GM06990 (cell line): ENCODE results near the gene PEBP1.

Experiments used
- DNase-seq: peaks from one replicate; pipeline ENCODE4 v3.0.0-alpha.2; 2011; ENCODE audit not compliant: insufficient read length; ENCODE audit errors: extremely low read depth
- H3K27me3 ChIP-seq: replicated peaks from 2 replicates; pipeline ENCODE4 v1.6.0; 2011; ENCODE audit warnings: low read length; ENCODE audit not compliant: control insufficient read depth, insufficient read depth
- H3K36me3 ChIP-seq: 2 replicates; pipeline ENCODE4 v1.5.1; 2011; ENCODE audit warnings: low read length; ENCODE audit not compliant: control insufficient read depth, insufficient read depth
- H3K4me3 ChIP-seq: replicated peaks from 2 replicates; pipeline ENCODE4 v1.5.1; 2011; ENCODE audit warnings: low read depth, mild to moderate bottlenecking, control low read depth, low read length
- CTCF ChIP-seq: IDR thresholded peaks from 2 replicates; pipeline ENCODE4 v1.5.1; 2011; ENCODE audit warnings: low read length, control low read depth, mild to moderate bottlenecking, inconsistent platforms; ENCODE audit not compliant: insufficient read depth, poor library complexity, severe bottlenecking

The PEBP1 gene

GRCh38 chr12:118188690-118189371 lies 52.9 kb downstream of the PEBP1 start:
- Histone ChIP-seq H3K36me3 (peaks cover 3% of the 10 kb centered on the region), H3K4me3 (no peak overlapping the region), H3K27me3 (no peaks in the 10 kb centered on the region)
- no peak for TF ChIP-seq CTCF
- no peak for DNase-seq

- no peaks in the 10 kb centered on the region for H3K27me3 ChIP-seq
- no peak for DNase-seq
- TF ChIP-seq CTCF: no peak
- peaks cover 5% of the 10 kb centered on the region for H3K36me3 ChIP-seq
- H3K4me3 ChIP-seq: no peak overlapping the region
These were observed 53.8 kb downstream of the PEBP1 start for GRCh38 chr12:118189741-118190191.

GRCh38 chr12:118190266-118190665 lies 54.3 kb downstream of the PEBP1 start:
- TF ChIP-seq CTCF: no peak
- Histone ChIP-seq H3K4me3 (no peak overlapping the region), H3K36me3 (peaks cover 5% of the 10 kb centered on the region), H3K27me3 (no peaks in the 10 kb centered on the region)
- no peak for DNase-seq

- TF ChIP-seq CTCF: no peak
- Histone ChIP-seq H3K27me3 (no peaks in the 10 kb centered on the region), H3K4me3 (no peak overlapping the region), H3K36me3 (peaks cover 8% of the 10 kb centered on the region)
- DNase-seq: no peak
These were observed 57.6 kb downstream of the PEBP1 start for GRCh38 chr12:118193477-118193876.

GRCh38 chr12:118193958-118194357 lies 58.0 kb downstream of the PEBP1 start:
- Histone ChIP-seq H3K27me3 (no peaks in the 10 kb centered on the region), H3K4me3 (no peak overlapping the region), H3K36me3 (peaks cover 11% of the 10 kb centered on the region)
- no peak for TF ChIP-seq CTCF
- DNase-seq: no peak
